ENCODE data around the gene OSBPL8. TPM values are rescaled to one million over a fixed set of nuclear protein-coding genes. Genes with fewer than 3 reads are reported as not detected.

OSBPL8 gene
- total RNA-seq, 2 donors from 2014 or later: 25.9 to 32.8 TPM

DNA sequence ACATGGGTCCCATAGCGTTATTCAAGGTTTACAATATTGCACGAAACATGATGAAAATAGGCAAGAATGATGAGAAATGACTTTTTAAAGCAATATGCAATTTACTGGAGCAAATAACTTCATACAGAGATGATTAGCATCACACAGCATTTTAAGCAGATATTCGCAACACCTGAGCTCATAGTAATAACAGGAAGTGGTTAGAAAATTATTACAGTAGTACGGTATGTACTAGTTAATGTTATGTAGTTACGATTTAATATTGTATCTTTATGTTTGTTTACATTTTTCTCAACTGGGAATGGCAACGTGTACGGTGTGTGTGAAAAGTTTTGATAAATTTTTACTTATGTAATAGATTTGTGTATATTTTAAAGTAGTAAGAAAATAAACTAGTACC lies 102.6 kb downstream of the OSBPL8 start:
- H3K36me3 ChIP-seq: no peaks in the 10 kb centered on the region
- intact Hi-C loops (cut with DNase I): no loop called here

GRCh38 chr12:76455582-76456345 lies 103.8 kb downstream of the OSBPL8 start:
- Histone ChIP-seq H3K27ac (no peak overlapping the region), H3K9ac (ENCODE audit: low read depth in 2 of 2, low read length in 2 of 2) (no peak overlapping the region), H3K4me1 (no peaks in the 10 kb centered on the region), H3K9me3 (no peaks in the 10 kb centered on the region), H3K36me3 (no peaks in the 10 kb centered on the region), H3K4me3 (no peak overlapping the region), H3K27me3 (no peaks in the 10 kb centered on the region)
- TF ChIP-seq, protein P1, sequence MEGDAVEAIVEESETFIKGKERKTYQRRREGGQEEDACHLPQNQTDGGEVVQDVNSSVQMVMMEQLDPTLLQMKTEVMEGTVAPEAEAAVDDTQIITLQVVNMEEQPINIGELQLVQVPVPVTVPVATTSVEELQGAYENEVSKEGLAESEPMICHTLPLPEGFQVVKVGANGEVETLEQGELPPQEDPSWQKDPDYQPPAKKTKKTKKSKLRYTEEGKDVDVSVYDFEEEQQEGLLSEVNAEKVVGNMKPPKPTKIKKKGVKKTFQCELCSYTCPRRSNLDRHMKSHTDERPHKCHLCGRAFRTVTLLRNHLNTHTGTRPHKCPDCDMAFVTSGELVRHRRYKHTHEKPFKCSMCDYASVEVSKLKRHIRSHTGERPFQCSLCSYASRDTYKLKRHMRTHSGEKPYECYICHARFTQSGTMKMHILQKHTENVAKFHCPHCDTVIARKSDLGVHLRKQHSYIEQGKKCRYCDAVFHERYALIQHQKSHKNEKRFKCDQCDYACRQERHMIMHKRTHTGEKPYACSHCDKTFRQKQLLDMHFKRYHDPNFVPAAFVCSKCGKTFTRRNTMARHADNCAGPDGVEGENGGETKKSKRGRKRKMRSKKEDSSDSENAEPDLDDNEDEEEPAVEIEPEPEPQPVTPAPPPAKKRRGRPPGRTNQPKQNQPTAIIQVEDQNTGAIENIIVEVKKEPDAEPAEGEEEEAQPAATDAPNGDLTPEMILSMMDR (IDR thresholded peaks at IDR 0.05): peak; percentile 45
- intact Hi-C loops (cut with DNase I): no loop called here
- no peak for DNase-seq

More for the DNA sequence above, 102.6 kb downstream of the OSBPL8 start:
- Histone ChIP-seq H3K4me1 (no peaks in the 10 kb centered on the region), H3K27ac (no peak overlapping the region), H3K9ac (ENCODE audit: low read depth in 2 of 2, low read length in 2 of 2) (no peak overlapping the region), H3K27me3 (no peaks in the 10 kb centered on the region), H3K4me3 (no peak overlapping the region), H3K9me3 (no peaks in the 10 kb centered on the region)
- no peak for DNase-seq
- TF ChIP-seq, protein P1 (IDR thresholded peaks at IDR 0.05): no peak

DNA sequence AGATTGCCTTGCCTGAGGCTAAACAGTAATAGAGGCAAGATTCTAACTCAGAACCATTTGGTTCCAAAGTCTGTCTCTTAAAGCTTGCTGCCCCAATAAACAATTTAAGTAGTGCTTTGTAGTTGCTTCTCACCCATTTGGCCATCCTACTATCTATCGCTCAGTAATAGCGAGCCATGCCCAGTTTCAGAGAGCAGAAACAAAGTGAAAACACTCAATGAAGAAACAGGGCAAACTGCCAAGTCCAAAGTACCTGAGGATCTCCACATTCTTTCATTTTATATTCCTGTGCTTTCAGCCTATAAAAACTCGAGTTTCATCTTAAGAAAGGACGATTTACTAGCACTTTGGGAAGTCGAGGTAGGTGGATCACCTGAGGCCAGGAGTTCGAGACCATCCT lies 108.0 kb downstream of the OSBPL8 start:
- H3K27me3 ChIP-seq: no peaks in the 10 kb centered on the region
- H3K36me3 ChIP-seq: no peaks in the 10 kb centered on the region
- TF ChIP-seq, protein P1 (IDR thresholded peaks at IDR 0.05): no peak
- no peaks in the 10 kb centered on the region for H3K9me3 ChIP-seq
- no peak overlapping the region for H3K4me3 ChIP-seq
- no peak overlapping the region for H3K9ac ChIP-seq (ENCODE audit: low read depth in 2 of 2, low read length in 2 of 2)
- DNase-seq: no peak
- no peaks in the 10 kb centered on the region for H3K4me1 ChIP-seq
- H3K27ac ChIP-seq: no peak overlapping the region
- intact Hi-C loops (cut with DNase I): no loop called here

GRCh38 chr12:76450690-76451089 lies 108.9 kb downstream of the OSBPL8 start:
- no peak overlapping the region for H3K9ac ChIP-seq (ENCODE audit: low read depth in 2 of 2, low read length in 2 of 2)
- H3K4me3 ChIP-seq: no peak overlapping the region
- no peak for DNase-seq
- no peaks in the 10 kb centered on the region for H3K27me3 ChIP-seq
- H3K27ac ChIP-seq: no peak overlapping the region
- no peaks in the 10 kb centered on the region for H3K4me1 ChIP-seq
- H3K36me3 ChIP-seq: no peaks in the 10 kb centered on the region
- intact Hi-C loops (cut with DNase I): no loop called here
- TF ChIP-seq, protein P1 (IDR thresholded peaks at IDR 0.05): no peak
- no peaks in the 10 kb centered on the region for H3K9me3 ChIP-seq

DNA sequence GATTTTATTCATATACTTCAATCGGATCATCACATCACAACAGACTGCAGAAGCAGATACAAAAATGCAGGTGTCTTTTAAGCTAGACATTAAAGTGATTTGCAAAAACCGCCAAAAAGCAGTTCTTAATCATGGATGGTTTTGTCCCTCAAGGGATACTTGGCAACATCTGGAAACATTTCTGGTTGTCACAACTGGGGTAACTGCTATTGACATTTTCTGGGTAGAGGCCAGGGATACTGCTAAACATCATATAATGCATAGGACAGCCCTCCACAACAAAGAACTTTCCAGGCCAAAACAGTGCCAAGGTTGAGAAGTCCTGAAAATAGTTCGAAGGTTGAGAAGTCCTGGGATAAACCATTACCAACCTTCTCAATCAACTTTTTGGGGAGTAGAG lies 109.6 kb downstream of the OSBPL8 start:
- no peak overlapping the region for H3K9ac ChIP-seq (ENCODE audit: low read depth in 2 of 2, low read length in 2 of 2)
- DNase-seq: no peak
- H3K27me3 ChIP-seq: no peaks in the 10 kb centered on the region
- H3K9me3 ChIP-seq: no peaks in the 10 kb centered on the region
- H3K27ac ChIP-seq: no peak overlapping the region
- no peak overlapping the region for H3K4me3 ChIP-seq
- no peaks in the 10 kb centered on the region for H3K4me1 ChIP-seq
- TF ChIP-seq, protein P1 (IDR thresholded peaks at IDR 0.05): no peak
- no peaks in the 10 kb centered on the region for H3K36me3 ChIP-seq
- intact Hi-C loops (cut with DNase I): no loop called here

All from colonic mucosa (tissue), 4 donors.